Measurements from ENCODE around the gene TBX2. TPM values are rescaled to one million over a fixed set of nuclear protein-coding genes. Genes with fewer than 3 reads are reported as not detected.
A peak's percentile ranks its signal among the peaks of the same experiment; 100 is the strongest.

TBX2 gene
- total RNA-seq, 1 experiment from 2014 or later = not detected

GRCh38 chr17:61451538-61452300, 52.1 kb downstream of the TBX2 start:
- H3K36me3 Mint-ChIP-seq (ENCODE audit: insufficient read depth in 1 of 3, low read depth in 3 of 3) = peaks cover 0 to 2% (median 0%) of the 10 kb centered on the region in 3 experiments; a peak in 1 of 7 replicates
- peaks cover 98% of the 10 kb centered on the region for H3K27me3 Mint-ChIP-seq (ENCODE audit: low read depth)
- peak; percentile 69 for DNase-seq
- H2BK120ac ChIP-seq (ENCODE audit: low read depth, low read length, poor library complexity, severe bottlenecking) = no peak overlapping the region
- no peaks in the 10 kb centered on the region for H4K20me1 ChIP-seq (ENCODE audit: control insufficient read depth, insufficient read depth, insufficient read length)
- peaks cover 12 to 30% of the 10 kb centered on the region in 2 experiments for H3K4me1 Mint-ChIP-seq
- H3K9ac ChIP-seq (ENCODE audit: extremely low read depth, insufficient read length, low read length) = no peak overlapping the region
- H3K9me3 ChIP-seq (ENCODE audit: control insufficient read depth, low read depth, low read length) = no peaks in the 10 kb centered on the region
- no peak overlapping the region for H3K23ac ChIP-seq (ENCODE audit: insufficient read length, low read depth, low read length)
- peak overlapping the region; percentile 29 for H3K4me2 ChIP-seq (ENCODE audit: insufficient read depth, insufficient read length, low read length)
- H2BK15ac ChIP-seq (ENCODE audit: low read depth, low read length) = no peak overlapping the region
- TF ChIP-seq CTCF (conservative IDR thresholded peaks at IDR 0.05) = no peak
- no peaks in the 10 kb centered on the region for H3K4me1 ChIP-seq (ENCODE audit: insufficient read depth, low read length)
- H3K9me3 Mint-ChIP-seq = peaks cover 6 to 7% of the 10 kb centered on the region in 2 experiments; a peak in 4 of 5 replicates
- no peak overlapping the region for H3K4ac ChIP-seq (ENCODE audit: low read depth, low read length)
- H3K4me3 Mint-ChIP-seq = peak overlapping the region; percentile 29 to 80; a peak in 3 of 5 replicates
- no peak overlapping the region for H4K5ac ChIP-seq (ENCODE audit: insufficient read length, low read depth, low read length)
- no peak overlapping the region for H2BK20ac ChIP-seq (ENCODE audit: low read depth, low read length, poor library complexity, severe bottlenecking)
- no CpG with 5 or more reads among the region's 75 CpGs for WGBS (ENCODE audit: extremely low coverage, insufficient read length, low lambda C conversion rate)
- H3K23me2 ChIP-seq (ENCODE audit: insufficient read length, low read depth, low read length, poor library complexity, severe bottlenecking) = peaks cover 13% of the 10 kb centered on the region
- no peak overlapping the region for H2AK5ac ChIP-seq (ENCODE audit: insufficient read length, low read length)
- H3K27me3 ChIP-seq (ENCODE audit: insufficient read depth, low read length) = peaks cover 64% of the 10 kb centered on the region
- no peak overlapping the region for H3T11ph ChIP-seq (ENCODE audit: low read length)
- H3K14ac ChIP-seq (ENCODE audit: insufficient read depth, low read length) = no peak overlapping the region
- H3K56ac ChIP-seq (ENCODE audit: insufficient read length, low read depth, low read length) = no peak overlapping the region
- H2BK5ac ChIP-seq (ENCODE audit: insufficient read length, low read length) = no peak overlapping the region
- no peak overlapping the region for H3K27ac Mint-ChIP-seq
- H3K18ac ChIP-seq (ENCODE audit: insufficient read length, low read depth, low read length) = no peak overlapping the region
- no peak overlapping the region for H4K8ac ChIP-seq (replicated peaks; ENCODE audit: insufficient read length, low read depth, low read length)
- no peak overlapping the region for H4K91ac ChIP-seq (ENCODE audit: insufficient read length, low read depth, low read length)
- no peaks in the 10 kb centered on the region for H3K79me2 ChIP-seq (ENCODE audit: insufficient read depth, low read length)
- H2AFZ ChIP-seq (ENCODE audit: low read length) = no peak overlapping the region
- no peak overlapping the region for H2BK12ac ChIP-seq (ENCODE audit: insufficient read length, low read depth, low read length)
- H3K79me1 ChIP-seq (ENCODE audit: insufficient read depth, low read depth, low read length, poor library complexity, severe bottlenecking) = no peaks in the 10 kb centered on the region
- no peak overlapping the region for H3K27ac ChIP-seq (ENCODE audit: insufficient read length, low read depth, low read length)

Measured in H9 (cell line).